Heart right ventricle (tissue), 16 donors: ENCODE data around the gene NR2F1-AS1. TPM values are rescaled to one million over a fixed set of nuclear protein-coding genes. Genes with fewer than 3 reads are reported as not detected.
A peak's percentile ranks its signal among the peaks of the same experiment; 100 is the strongest.

ENCODE experiments used
- ATAC-seq, 8 donors: fragments of 200-7000 bp; cut with Tn5 transposase; one replicate each; pipeline ENCODE4 v1.9.1; 2020; ENCODE audit warnings: mild to moderate bottlenecking in 8 of 8, moderate library complexity in 8 of 8, moderate number of reproducible peaks in 1 of 8
- DNase-seq, 2 donors: peaks; one replicate each; pipeline ENCODE4 v3.0.0-alpha.2; 2020
- H3K27ac ChIP-seq, 10 donors: fragments of 200-600 bp; sonication (generic) in 2 of 10; one replicate each; pipeline versions ENCODE4 v1.5.0 to v1.8.0; 2020 to 2022; ENCODE audit warnings: mild to moderate bottlenecking in 3 of 10
- H3K27me3 ChIP-seq, 7 donors: fragments of 200-600 bp; one replicate each; pipeline ENCODE4 v1.8.0; 2021 to 2022; ENCODE audit warnings: mild to moderate bottlenecking in 2 of 7
- H3K36me3 ChIP-seq, 9 donors: fragments of 200-600 bp; sonication (generic) in 1 of 9; one replicate each; pipeline versions ENCODE4 v1.5.0 to v1.8.0; 2020 to 2022; ENCODE audit warnings: mild to moderate bottlenecking in 2 of 9
- H3K4me1 ChIP-seq, 9 donors: fragments of 200-600 bp; sonication (generic) in 1 of 9; one replicate each; pipeline versions ENCODE4 v1.5.0 to v1.8.0; 2020 to 2022; ENCODE audit warnings: mild to moderate bottlenecking in 4 of 9
- H3K4me3 ChIP-seq, 10 donors: fragments of 200-600 bp; sonication (generic) in 2 of 10; one replicate each; pipeline versions ENCODE4 v1.5.0 to v1.8.0; 2020 to 2022; ENCODE audit warnings: mild to moderate bottlenecking in 7 of 10, moderate library complexity in 2 of 10
- H3K9me3 ChIP-seq, 11 donors: fragments of 200-600 bp in 10 of 11; sonication (generic) in 2 of 11; one replicate each; pipeline versions ENCODE4 v1.5.0 to v1.8.0; 2013 to 2022; ENCODE audit warnings: mild to moderate bottlenecking in 2 of 11, control low read depth in 1 of 11, moderate library complexity in 1 of 11
- WGBS, 2 donors: extraction: QIAGEN DNeasy Blood & Tissue Kit; methylation state at CpG; one replicate each; pipeline ENCODE4 v1.1.7; 2013; ENCODE audit warnings: inconsistent platforms in 1 of 2; 5-methylcytosine and 5-hydroxymethylcytosine counted together
- intact Hi-C, 10 donors: fragments of 100-400 bp; cut with DNase I; formaldehyde crosslinking; loops; one replicate each; pipeline versions ENCODE4 v1.11.1 to v1.14.2; 2022
- polyA plus RNA-seq, 2 donors: library from polyadenylated mRNA; stranded (reverse); fragments of 200-250 nt; gene quantifications; one replicate each; pipeline ENCODE4 v1.2.3, GENCODE V29; 2013
- total RNA-seq, 10 donors: library from RNA; stranded (reverse); fragmentation: NEBNext Ultra II Directional in 3 of 10; extraction: Animal tissue kit (Norgen Biotek cat#: 25700) in 3 of 10; gene quantifications; one replicate each; pipeline versions ENCODE4 v1.2.1 to v1.2.4, GENCODE V29; 2021 to 2023
- TF ChIP-seq, protein P1 (sequence below), 9 donors: fragments of 200-600 bp; sonication (generic) in 2 of 9; IDR thresholded peaks; one replicate each; pipeline versions ENCODE4 v1.5.0 to v1.8.0; 2021 to 2022; ENCODE audit warnings: antibody characterized with exemption in 9 of 9, mild to moderate bottlenecking in 5 of 9, moderate library complexity in 1 of 9
- donor health status: Arrhythmogenic right ventricular cardiomyopathy.
- donor health status: ischemic (EF 13 %, LVEDD 7.1; RV severe dilation, severe dysfunction).
- donor health status: healthy with polysubstance abuse.
- donor health status: DM: no; HTN: yes; CAD: no.
- donor health status: DM: no; HTN: no; CAD: no.
- donor health status: ischemic (EF 25% LVEDD 6.9; RV normal size, moderate dysfunction).
- donor health status: ischemic (EF 25% LVEDD 5.7; RV mildly dilated, moderate dysfunction).
- donor health status: healthy.
- donor health status: DM: yes; HTN: yes; CAD: no.
- donor health status: Ischemic cardiomyopathy.
- donor health status: ischemic (EF 35%, LVEDD 5.7; RV mildly dilated, moderate dysfunction).
- donor health status: nonischemic (EF 11% LVEDD 7.7; RV severe dilation, severe dysfunction).
- donor health status: DM: yes; HTN: yes; CAD: no.
- donor health status: PGD.
- donor health status: ischemic (EF 29% LVEDD 5.4; RV normal size, mild dysfunction).
- donor health status: nonischemic (EF 23%, LVEDD 6.1; RV moderate dilation, normal function).

The NR2F1-AS1 gene
- total and polyA plus RNA-seq, 12 donors: 0.41 to 2.9 (median 0.59) TPM; not detected in 1

DNA sequence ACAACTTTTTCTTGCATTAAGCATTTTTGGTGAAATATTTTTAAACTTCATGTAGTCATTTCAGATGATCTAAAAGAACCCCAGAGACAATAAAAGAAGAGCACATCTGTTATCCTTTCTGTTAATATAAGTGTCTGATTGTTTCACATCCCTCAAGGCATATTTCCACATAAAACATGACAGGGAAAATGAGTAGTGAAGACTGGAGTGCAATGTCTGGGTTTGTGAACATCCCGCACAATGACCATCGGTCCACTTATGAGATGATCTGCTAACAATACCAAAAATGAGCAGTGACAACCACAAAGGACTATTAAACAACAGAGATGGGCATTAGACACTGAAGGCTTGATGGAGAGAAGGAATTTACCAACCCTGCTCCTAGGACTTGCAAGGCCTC is 209.1 kb downstream of the NR2F1-AS1 start:
- ATAC-seq: no peak
- no peak for DNase-seq
- peaks cover 0 to 13% (median 0%) of the 10 kb centered on the region in 11 donors for H3K9me3 ChIP-seq
- intact Hi-C loops: no loop called here
- H3K27ac ChIP-seq: no peak overlapping the region
- no peaks in the 10 kb centered on the region for H3K27me3 ChIP-seq
- WGBS, 2 donors: 91 to 93% methylated on average over 2 of the region's 2 CpGs
- H3K4me1 ChIP-seq: no peaks in the 10 kb centered on the region
- H3K36me3 ChIP-seq: no peaks in the 10 kb centered on the region
- TF ChIP-seq, protein P1, sequence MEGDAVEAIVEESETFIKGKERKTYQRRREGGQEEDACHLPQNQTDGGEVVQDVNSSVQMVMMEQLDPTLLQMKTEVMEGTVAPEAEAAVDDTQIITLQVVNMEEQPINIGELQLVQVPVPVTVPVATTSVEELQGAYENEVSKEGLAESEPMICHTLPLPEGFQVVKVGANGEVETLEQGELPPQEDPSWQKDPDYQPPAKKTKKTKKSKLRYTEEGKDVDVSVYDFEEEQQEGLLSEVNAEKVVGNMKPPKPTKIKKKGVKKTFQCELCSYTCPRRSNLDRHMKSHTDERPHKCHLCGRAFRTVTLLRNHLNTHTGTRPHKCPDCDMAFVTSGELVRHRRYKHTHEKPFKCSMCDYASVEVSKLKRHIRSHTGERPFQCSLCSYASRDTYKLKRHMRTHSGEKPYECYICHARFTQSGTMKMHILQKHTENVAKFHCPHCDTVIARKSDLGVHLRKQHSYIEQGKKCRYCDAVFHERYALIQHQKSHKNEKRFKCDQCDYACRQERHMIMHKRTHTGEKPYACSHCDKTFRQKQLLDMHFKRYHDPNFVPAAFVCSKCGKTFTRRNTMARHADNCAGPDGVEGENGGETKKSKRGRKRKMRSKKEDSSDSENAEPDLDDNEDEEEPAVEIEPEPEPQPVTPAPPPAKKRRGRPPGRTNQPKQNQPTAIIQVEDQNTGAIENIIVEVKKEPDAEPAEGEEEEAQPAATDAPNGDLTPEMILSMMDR (IDR thresholded peaks at IDR 0.05): no peak
- H3K4me3 ChIP-seq: no peak overlapping the region

DNA sequence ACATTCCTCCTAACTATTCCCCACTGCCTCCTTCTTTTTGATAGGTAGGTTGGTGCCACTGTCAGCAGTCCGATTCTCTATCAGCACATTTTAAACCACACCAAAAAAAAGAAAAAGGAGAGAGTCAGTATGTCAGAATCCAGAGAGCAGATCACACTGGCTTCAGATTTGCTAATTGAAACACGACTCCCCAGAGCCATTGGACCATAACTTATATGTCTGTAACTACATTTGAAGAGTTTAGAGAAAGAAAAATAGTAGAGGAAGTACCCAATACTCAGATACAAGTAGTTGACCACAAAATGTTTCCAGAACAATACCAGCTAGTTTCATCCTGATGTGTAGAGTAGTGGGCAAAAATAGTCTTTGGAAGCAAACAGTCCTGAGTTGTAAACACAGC is 216.6 kb downstream of the NR2F1-AS1 start:
- intact Hi-C loops: no loop called here
- H3K36me3 ChIP-seq: no peaks in the 10 kb centered on the region
- ATAC-seq (no peak), DNase-seq (no peak)
- peaks cover 0 to 3% (median 0%) of the 10 kb centered on the region in 11 donors for H3K9me3 ChIP-seq
- H3K27ac ChIP-seq: no peak overlapping the region
- H3K27me3 ChIP-seq: no peaks in the 10 kb centered on the region
- TF ChIP-seq, protein P1 (IDR thresholded peaks at IDR 0.05): no peak
- peaks cover 0 to 6% (median 3%) of the 10 kb centered on the region in 9 donors for H3K4me1 ChIP-seq
- WGBS, 2 donors: 60 to 64% methylated on average over 2 of the region's 2 CpGs
- no peak overlapping the region for H3K4me3 ChIP-seq

DNA sequence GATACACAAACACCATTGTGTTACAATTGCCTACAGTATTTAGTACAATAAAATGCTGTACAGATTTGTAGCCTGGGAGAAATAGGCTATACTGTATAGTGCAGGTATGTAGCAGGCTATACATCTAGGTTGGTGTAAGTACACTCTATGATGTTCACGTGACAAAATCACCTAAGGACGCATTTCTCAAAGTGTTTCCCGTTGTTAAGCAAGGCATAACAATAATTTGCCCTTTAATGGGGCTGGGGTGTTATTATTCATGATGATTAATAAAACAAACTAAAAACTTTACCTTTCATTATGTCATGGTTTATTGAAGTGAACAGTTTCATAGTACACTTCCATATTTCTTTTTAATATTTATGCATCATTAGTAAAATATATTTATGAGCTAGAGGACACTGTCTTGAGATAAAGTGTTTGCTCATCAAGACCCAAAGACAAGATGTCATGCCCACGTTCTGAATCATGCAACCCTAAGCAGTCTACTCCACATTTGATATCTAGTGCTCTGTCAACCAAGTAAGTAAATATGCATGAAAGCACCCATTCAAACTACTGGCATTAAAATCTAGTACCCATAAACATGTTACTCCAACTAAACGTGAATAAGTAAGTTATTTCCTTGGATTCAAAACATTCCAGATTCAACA is 220.5 kb downstream of the NR2F1-AS1 start:
- DNase-seq (no peak), ATAC-seq (no peak)
- no peak overlapping the region for H3K4me3 ChIP-seq
- H3K4me1 ChIP-seq: peaks cover 0 to 13% (median 3%) of the 10 kb centered on the region in 9 donors
- no peak overlapping the region for H3K27ac ChIP-seq
- intact Hi-C loops: no loop called here
- TF ChIP-seq, protein P1 (IDR thresholded peaks at IDR 0.05): no peak
- WGBS, 2 donors: 80 to 83% methylated on average over 5 of the region's 5 CpGs
- H3K27me3 ChIP-seq: no peaks in the 10 kb centered on the region
- peaks cover 0 to 3% (median 0%) of the 10 kb centered on the region in 11 donors for H3K9me3 ChIP-seq
- no peaks in the 10 kb centered on the region for H3K36me3 ChIP-seq

DNA sequence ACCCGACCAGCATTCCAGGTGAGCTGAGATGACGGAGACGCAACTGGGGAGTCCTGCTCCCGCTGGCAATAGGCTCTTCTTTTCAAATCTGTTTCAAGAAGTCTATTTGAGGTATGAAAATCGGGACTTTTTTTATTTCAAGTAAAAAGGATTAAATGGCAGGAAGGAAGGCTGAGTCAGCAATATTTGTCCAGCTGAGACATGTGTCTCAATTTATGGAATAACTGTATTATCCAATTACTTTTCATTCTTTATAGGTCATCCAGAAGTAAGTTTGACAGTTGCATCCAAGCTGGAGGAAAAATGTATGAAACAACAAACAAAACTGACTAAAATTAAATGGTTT is 221.1 kb downstream of the NR2F1-AS1 start:
- Histone ChIP-seq H3K36me3 (no peaks in the 10 kb centered on the region), H3K27ac (peak overlapping the region in 1 of 10 donors; percentile 24), H3K9me3 (peaks cover 0 to 3% (median 0%) of the 10 kb centered on the region in 11 donors), H3K4me3 (no peak overlapping the region), H3K27me3 (no peaks in the 10 kb centered on the region), H3K4me1 (peaks cover 0 to 13% (median 3%) of the 10 kb centered on the region in 9 donors)
- DNase-seq (no peak), ATAC-seq (no peak)
- WGBS, 2 donors: 32 to 35% methylated on average over 5 of the region's 5 CpGs
- TF ChIP-seq, protein P1 (IDR thresholded peaks at IDR 0.05): no peak
- intact Hi-C loops: no loop called here

Other genes with a start within 250 kb of the NR2F1-AS1 start
- 1 to 10 TPM in 4 of 10 donors, under 1 TPM in 6; 0.27 to 2.4 (median 0.92) TPM for gene NR2F1, start 2.0 kb upstream of the NR2F1-AS1 start, total RNA-seq
- gene NR2F1, start 2.0 kb upstream of the NR2F1-AS1 start, polyA plus RNA-seq: 1 to 10 TPM in 1 of 2 donors, under 1 TPM in 1; 0.44 to 1.1 TPM
- under 1 TPM; 0.22 to 0.51 (median 0.32) TPM for gene POU5F2, start 160.4 kb upstream of the NR2F1-AS1 start, total RNA-seq
- gene POU5F2, start 160.4 kb upstream of the NR2F1-AS1 start, polyA plus RNA-seq: under 1 TPM; 0.01 to 0.15 TPM